Superior temporal gyrus (tissue), 1 donor: ENCODE results near the gene UNC5A.

Experiments used
- DNase-seq: peaks from one replicate; pipeline ENCODE4 v3.0.0-alpha.2; 2016; ENCODE audit errors: extremely low spot score

The UNC5A gene

GRCh38 chr5:176781638-176782570, 28.5 kb upstream of the UNC5A start:
- no peak for DNase-seq

GRCh38 chr5:176784218-176785165, 25.9 kb upstream of the UNC5A start:
- DNase-seq = no peak

GRCh38 chr5:176785184-176786145, 24.9 kb upstream of the UNC5A start:
- no peak for DNase-seq

GRCh38 chr5:176787676-176788075, 22.7 kb upstream of the UNC5A start:
- no peak for DNase-seq

- no peak for DNase-seq
Observed at GRCh38 chr5:176788091-176788490, 22.3 kb upstream of the UNC5A start.

GRCh38 chr5:176788941-176789872, 21.2 kb upstream of the UNC5A start:
- DNase-seq = no peak

GRCh38 chr5:176789873-176790615, 20.3 kb upstream of the UNC5A start:
- no peak for DNase-seq

- no peak for DNase-seq
Observed at GRCh38 chr5:176790941-176791340, 19.4 kb upstream of the UNC5A start.

GRCh38 chr5:176792655-176793342, 17.6 kb upstream of the UNC5A start:
- no peak for DNase-seq

- no peak for DNase-seq
Observed at GRCh38 chr5:176793343-176793699, 17.0 kb upstream of the UNC5A start.

- no peak for DNase-seq
Observed at GRCh38 chr5:176793736-176794135, 16.6 kb upstream of the UNC5A start.

GRCh38 chr5:176794509-176794908, 15.8 kb upstream of the UNC5A start:
- no peak for DNase-seq

GRCh38 chr5:176796411-176796810, 13.9 kb upstream of the UNC5A start:
- no peak for DNase-seq

- DNase-seq = no peak
Observed at GRCh38 chr5:176796970-176797369, 13.4 kb upstream of the UNC5A start.

GRCh38 chr5:176797456-176798050, 12.8 kb upstream of the UNC5A start:
- DNase-seq = no peak

GRCh38 chr5:176798086-176798876, 12.1 kb upstream of the UNC5A start:
- no peak for DNase-seq

- DNase-seq = no peak
Observed at GRCh38 chr5:176798949-176799348, 11.4 kb upstream of the UNC5A start.

- DNase-seq = no peak
Observed at GRCh38 chr5:176799488-176799887, 10.9 kb upstream of the UNC5A start.
